GF-D8 (cell line): ENCODE measurements around the gene ERBB2.
A peak's percentile ranks its signal among the peaks of the same experiment; 100 is the strongest.

Experiments
- DNase-seq: peaks from one replicate; lab custom pipeline; 2025; lab: John Stamatoyannopoulos, UW

Gene ERBB2

DNA sequence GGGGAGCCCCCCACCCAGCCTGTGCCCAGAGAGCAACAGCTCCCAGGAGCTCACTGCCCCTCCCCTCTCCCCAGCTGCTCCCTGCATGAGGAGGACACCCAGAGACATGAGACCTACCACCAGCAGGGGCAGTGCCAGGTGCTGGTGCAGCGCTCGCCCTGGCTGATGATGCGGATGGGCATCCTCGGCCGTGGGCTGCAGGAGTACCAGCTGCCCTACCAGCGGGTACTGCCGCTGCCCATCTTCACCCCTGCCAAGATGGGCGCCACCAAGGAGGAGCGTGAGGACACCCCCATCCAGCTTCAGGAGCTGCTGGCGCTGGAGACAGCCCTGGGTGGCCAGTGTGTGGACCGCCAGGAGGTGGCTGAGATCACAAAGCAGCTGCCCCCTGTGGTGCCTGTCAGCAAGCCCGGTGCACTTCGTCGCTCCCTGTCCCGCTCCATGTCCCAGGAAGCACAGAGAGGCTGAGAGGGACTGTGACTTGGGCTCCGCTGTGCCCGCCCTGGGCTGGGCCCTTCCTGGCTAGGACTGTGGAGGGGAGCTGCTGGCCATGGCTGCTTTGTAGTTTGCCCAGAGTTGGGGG, 34.1 kb upstream of the ERBB2 start:
- no peak for DNase-seq

GRCh38 chr17:39666231-39666600, 33.6 kb upstream of the ERBB2 start:
- DNase-seq, result no peak

GRCh38 chr17:39666601-39667261, 33.1 kb upstream of the ERBB2 start:
- no peak for DNase-seq

GRCh38 chr17:39667262-39667944, 32.5 kb upstream of the ERBB2 start:
- DNase-seq, result no peak

GRCh38 chr17:39667945-39668924, 31.6 kb upstream of the ERBB2 start, which contains the start of gene PNMT:
Gene PNMT (plus strand): TSS chr17:39668453. CDS start chr17:39668476, 23 bp downstream.
- no peak for DNase-seq

DNA sequence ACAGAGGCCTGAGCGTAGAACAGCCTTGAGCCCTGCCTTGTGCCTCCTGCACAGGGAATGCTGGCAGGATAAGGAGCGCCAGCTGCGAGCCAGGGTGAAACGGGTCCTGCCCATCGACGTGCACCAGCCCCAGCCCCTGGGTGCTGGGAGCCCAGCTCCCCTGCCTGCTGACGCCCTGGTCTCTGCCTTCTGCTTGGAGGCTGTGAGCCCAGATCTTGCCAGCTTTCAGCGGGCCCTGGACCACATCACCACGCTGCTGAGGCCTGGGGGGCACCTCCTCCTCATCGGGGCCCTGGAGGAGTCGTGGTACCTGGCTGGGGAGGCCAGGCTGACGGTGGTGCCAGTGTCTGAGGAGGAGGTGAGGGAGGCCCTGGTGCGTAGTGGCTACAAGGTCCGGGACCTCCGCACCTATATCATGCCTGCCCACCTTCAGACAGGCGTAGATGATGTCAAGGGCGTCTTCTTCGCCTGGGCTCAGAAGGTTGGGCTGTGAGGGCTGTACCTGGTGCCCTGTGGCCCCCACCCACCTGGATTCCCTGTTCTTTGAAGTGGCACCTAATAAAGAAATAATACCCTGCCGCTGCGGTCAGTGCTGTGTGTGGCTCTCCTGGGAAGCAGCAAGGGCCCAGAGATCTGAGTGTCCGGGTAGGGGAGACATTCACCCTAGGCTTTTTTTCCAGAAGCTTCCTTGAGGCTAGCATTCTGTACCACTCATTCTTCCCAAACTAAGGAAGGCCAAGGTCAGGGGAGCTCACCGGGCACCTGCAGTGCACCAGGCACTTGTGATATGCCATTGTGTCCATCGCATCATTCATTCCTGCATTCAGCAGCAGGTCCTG, 29.7 kb upstream of the ERBB2 start:
- DNase-seq, result no peak

DNA sequence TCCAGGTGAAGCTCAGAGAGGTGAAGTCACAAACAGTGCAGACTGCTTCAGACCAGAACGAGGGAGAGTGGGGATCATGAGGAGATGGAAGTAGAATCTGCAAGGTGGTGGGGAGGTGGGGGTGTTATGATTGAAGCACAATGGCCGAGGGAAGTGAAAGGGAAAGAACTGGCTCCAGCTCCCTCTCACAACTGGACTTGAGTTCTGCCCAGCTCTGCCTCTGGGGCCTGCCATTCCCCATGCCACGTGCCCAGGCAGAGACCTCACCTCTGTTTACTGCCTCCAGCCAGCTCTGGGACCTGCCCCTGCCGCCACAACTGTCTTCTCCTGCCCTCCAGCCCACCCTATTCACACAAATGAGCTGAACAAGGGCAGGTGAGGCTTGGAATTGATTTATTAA, 29.1 kb upstream of the ERBB2 start:
- DNase-seq, result no peak

DNA sequence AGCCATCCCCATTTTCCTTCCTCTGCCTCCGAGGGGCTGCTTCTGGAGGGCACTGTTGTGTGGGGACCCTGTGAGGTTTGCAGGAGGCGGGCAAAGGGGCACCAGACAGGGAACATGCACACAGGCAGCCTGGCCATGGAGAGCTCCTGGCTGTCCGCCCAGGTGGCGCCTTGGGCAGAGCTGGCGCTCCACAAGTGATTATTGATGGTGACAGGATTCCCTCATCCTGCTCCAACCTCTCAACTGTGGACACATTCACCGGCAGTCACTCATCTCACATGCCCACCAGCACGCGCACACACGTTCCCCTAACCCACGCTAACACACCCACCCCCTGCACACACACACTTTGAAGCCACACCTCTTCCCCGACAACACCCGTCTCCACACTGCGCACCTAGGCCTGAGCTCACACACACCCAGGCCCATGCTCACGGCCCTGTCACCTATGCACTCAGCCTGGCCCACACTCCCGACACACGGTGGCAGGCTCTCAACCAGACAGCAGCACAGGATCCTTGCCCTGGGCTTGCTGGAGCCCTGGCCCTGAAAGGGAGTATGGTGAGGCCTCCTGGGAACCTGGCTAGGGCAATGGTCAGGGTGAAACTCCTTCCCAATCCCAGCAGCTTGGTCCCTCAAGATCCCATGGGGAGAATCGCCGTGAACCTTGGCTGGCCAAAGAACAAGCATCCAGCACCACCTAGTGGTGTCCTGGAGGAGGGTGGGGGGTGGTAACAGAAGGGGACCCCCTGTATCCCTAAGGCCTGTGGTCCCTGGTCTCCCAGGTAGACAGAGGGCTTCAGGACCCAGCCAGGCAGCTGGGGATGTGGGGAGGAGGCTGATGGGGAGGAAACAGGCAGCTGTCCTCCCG, 28.0 kb upstream of the ERBB2 start:
- no peak for DNase-seq

DNA sequence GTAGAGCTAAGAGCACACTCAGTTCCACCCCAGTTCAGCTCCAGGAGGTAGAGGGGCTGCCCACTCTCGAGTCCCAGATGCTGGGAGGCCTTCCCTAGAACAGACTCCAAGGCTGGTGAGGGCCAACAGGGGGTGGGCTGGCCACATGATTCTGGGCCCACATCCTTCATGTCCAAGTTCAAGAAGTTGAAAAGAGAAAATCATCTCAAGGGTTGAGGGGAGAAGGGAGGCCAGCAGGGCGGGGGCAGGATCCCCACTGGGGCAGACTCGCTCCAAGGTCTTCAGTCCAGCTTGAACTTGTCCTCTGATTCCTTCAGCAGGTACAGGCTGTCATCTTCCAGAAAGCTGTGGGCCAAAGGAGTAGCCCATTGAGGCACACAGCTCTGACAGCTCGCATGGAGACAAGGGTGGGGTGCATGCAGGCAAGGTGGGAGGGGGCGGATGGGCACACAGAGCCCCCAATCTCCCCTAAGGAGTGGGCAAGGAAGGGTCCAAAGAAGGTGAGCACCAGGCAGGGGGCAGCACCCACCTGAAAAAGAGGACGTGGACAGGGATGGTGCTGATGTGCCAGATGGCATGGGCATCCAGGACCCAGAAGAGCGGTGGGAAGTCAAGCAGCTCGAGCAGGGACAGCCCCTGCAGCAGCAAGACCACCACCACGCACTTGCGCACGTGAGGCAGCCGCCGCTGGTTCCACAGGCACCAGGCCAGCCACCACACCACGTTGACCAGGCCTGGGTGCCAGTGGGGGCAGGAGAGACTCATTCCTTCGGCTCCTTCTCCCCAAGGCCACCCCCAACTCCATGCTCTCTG, 27.1 kb upstream of the ERBB2 start:
- no peak for DNase-seq

- no peak for DNase-seq
Observed at GRCh38 chr17:39673335-39674081, 26.4 kb upstream of the ERBB2 start.

DNA sequence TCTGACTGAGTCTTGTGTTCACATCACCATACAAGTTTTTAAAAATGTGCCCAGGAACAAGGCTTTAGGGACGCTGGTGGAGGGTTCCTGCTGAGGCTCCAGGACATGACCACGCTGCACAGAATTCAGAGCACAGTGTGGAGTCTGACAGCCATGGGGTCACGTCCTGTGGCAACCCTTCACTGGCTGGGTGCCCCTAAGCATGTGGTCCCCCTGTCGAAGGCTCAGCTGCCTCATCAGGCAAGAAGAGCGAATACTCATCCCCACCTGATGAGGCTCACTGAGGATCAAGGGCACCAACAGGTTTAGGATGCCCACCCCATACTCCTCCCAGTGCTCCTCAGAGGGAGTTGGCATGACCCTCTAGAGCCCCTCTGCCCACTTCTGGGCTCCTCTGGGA, 25.7 kb upstream of the ERBB2 start:
- no peak for DNase-seq

DNA sequence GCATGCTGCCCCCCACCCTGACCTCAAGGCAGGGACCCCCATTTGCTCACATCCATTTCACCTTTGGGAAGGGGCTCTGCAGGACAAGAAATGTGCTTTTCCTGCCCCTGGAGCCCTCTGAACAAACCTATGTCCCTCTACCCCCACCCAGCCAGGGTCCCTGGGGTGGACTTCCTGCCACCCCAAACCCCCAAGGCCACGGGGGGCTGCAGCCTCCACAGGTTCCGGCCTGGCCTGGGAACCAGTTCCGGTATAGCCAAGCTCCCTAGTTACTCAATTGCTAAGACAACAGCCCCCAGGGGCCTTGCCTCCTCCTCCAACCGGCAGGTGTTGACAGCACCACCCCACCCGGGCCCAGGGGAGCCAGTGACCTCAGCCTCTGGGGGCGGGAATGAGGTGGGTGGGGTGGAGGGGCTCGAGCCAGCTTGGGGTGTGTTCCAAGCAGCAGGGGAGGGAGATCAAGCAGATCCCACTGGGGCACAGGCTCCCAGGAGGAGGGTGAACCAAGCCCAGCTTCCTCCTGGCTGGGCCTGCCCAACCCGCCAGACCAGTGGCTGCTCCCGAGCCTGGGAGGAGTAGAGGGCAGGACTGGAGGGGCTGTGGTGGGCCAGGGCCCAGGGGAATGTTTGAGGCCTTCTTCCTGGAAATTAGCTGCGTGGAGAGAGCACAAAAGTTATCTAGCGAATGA, 25.0 kb upstream of the ERBB2 start:
- peak; percentile 40 for DNase-seq

DNA sequence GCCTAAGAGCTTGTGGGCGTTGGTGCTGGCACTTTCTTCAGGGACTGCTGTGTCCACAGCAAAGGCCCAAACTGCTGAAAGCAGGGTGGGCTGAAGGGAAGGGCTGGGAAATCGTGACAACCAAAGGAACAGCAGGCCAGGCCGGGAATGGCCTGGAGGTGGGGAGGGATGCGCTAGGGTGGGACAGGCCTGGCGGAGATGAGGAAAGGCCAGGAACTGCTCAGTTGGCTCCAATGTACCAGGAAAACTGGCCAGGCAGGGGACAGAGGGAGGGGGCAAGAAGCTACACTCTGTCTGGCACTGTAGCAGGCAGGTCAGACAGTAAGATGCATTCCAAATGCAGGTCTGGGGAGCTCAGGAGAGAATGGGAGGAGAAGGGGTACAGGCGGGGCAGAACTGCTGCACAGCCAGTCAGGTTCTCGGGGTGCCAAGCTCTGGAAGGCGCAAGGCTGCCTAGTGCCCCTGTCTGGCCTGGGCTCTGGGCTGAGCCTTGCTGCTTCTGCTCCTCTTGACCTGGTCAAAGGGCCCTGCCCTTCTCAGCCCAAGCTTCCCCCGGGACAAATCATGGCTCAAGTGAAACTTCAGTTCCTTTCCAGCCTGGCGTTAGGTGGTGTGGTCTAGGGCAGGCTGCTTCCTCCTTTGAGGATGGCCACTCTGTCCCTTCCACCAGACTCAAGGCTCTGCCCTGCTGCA, 24.3 kb upstream of the ERBB2 start:
- DNase-seq, result no peak

DNA sequence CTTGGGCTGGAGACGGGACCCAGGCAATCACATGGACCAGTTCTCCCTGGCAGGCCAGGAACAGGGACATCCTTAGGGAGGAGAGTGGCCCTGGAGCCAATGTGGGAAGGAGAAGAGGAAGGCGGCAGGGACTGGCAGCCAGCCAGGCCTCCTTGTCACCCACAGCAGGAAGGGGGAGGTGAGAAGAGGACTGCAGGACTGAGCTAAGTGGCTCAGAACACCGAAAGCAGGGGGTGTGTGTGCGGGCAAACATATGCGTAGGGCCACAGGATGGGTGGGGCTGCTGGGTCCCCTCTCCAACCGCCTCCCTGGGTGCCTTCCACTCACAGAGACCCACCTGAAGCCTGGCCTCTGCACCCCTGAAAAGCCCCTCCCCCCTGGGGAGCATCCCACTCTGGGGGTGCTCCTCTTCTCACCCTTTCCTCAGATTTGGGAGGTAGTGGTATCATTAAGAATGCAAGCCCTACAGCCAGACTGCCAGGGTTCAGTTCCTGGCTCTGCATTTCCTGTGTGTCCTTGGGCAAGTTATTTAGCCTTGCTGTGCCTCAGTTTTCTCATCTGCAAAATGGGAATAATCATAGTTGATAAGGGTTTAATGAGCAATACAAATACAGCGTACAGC, 23.6 kb upstream of the ERBB2 start:
- peak; percentile 71 for DNase-seq

DNA sequence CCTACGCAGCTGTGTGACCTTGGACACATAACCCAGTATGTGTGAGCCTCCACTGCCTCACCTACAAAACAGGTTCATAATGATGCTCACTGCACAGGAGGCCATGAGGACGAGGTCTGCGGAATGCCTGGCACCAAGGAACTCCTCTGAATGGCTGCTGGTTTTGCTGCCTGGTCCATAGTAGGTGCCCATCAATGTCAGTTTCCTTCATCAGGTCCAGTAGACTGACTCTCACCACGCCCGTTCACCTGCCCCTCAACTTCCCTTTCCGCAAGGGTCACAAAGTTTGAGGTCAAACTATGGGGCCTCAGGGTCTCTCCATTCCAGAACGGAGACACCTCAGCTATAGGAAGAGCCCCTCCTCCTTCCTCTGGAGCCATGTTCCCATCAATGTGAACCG, 22.8 kb upstream of the ERBB2 start:
- no peak for DNase-seq

- no peak for DNase-seq
Observed at GRCh38 chr17:39677542-39678339, 22.1 kb upstream of the ERBB2 start.
